K562 (cell line): Measurements from ENCODE around the gene MBD3L4. TPM values are rescaled to one million over a fixed set of nuclear protein-coding genes. Genes with fewer than 3 reads are reported as not detected.

Source experiments
- ATAC-seq: fragments of 200-7000 bp; cut with Tn5 transposase; 3 replicates; pipeline ENCODE4 v1.9.1; 2020; ENCODE audit warnings: moderate library complexity
- BruUV-seq: library from RNA; stranded (reverse); fragments of 400-500 nt; replicated peaks from 2 replicates; lab custom pipeline; 2021; lab: Mats Ljungman, UMichigan
- CTCF ChIA-PET: fragments of 300-600 bp; formaldehyde crosslinking; extraction: SDS; loops from one replicate; lab custom pipeline; 2021; ENCODE audit warnings: low intra/inter-chr PET ratio; lab: Yijun Ruan, JAX
- POLR2A ChIA-PET: fragments of 300-600, 350-650 bp; sonication (Branson Sonifier 250); formaldehyde crosslinking; extraction: SDS; loops from one replicate; lab custom pipeline; 2021; ENCODE audit warnings: antibody characterized with exemption, inconsistent platforms; lab: Yijun Ruan, JAX
- DNase-seq, 4 experiments: peaks; one replicate each; pipeline versions ENCODE4 v3.0.0 to v3.0.0-alpha.2; 2011 to 2018; ENCODE audit warnings: low spot score in 3 of 4, mixed read lengths in 3 of 4; ENCODE audit errors: extremely low read depth in 1 of 4
- FAIRE-seq: peaks from 2 replicates; lab custom pipeline; 2011; peaks lifted over from hg19 to GRCh38; lab: Jason Lieb, UNC
- H2AFZ ChIP-seq: 2 replicates; pipeline ENCODE4 v1.6.0; 2011; ENCODE audit warnings: low read depth, low read length, control low read depth, inconsistent platforms
- H3K27ac ChIP-seq: fragments of 200-600 bp; 3 replicates; pipeline ENCODE4 v1.8.0; 2011; ENCODE audit warnings: low read depth, mild to moderate bottlenecking, control low read depth, inconsistent platforms, low read length, moderate library complexity, mixed read lengths; ENCODE audit errors: extremely low read depth
- H3K27me3 ChIP-seq, 2 experiments: fragments of 300-600 bp in 1 of 2; 2 replicates in 1 of 2; 3 replicates in 1 of 2; pipeline versions ENCODE4 v1.6.0 to v1.8.0; 2011; ENCODE audit warnings: inconsistent platforms in 2 of 2, low read length in 2 of 2, mild to moderate bottlenecking in 1 of 2, mixed read lengths in 1 of 2, moderate library complexity in 1 of 2; ENCODE audit not compliant: control insufficient read depth in 2 of 2, insufficient read depth in 2 of 2
- H3K36me3 ChIP-seq: fragments of 300-600 bp; 3 replicates; pipeline ENCODE4 v1.8.0; 2011; ENCODE audit warnings: mild to moderate bottlenecking, low read length, inconsistent platforms; ENCODE audit not compliant: control insufficient read depth, insufficient read depth
- H3K4me1 ChIP-seq, 2 experiments: fragments of 200-600 bp in 1 of 2; replicated peaks in 1 of 2; 2 replicates in 1 of 2; 3 replicates in 1 of 2; pipeline versions ENCODE4 v1.5.1 to v1.8.0; 2011; ENCODE audit warnings: inconsistent platforms in 2 of 2, low read length in 2 of 2, mild to moderate bottlenecking in 1 of 2, mixed read lengths in 1 of 2, moderate library complexity in 1 of 2; ENCODE audit not compliant: control insufficient read depth in 2 of 2, insufficient read depth in 2 of 2
- H3K4me2 ChIP-seq: 2 replicates; pipeline ENCODE4 v1.6.1; 2011; ENCODE audit warnings: low read length, control low read depth, inconsistent platforms, mixed read lengths; ENCODE audit not compliant: insufficient read depth
- H3K4me3 ChIP-seq: fragments of 200-600 bp; sonication (generic), shearing (Covaris generic); 2 replicates; pipeline ENCODE4 v1.5.1; 2016; ENCODE audit warnings: control low read depth, inconsistent platforms
- H3K79me2 ChIP-seq: fragments of 200-600 bp; 3 replicates; pipeline ENCODE4 v1.8.0; 2011; ENCODE audit warnings: low read length, inconsistent platforms; ENCODE audit not compliant: control insufficient read depth, insufficient read depth
- H3K9ac ChIP-seq, 2 experiments: 2 replicates each; pipeline versions ENCODE4 v1.6.0 to v1.6.1; 2011; ENCODE audit warnings: low read depth in 2 of 2, low read length in 2 of 2, control low read depth in 1 of 2, inconsistent platforms in 1 of 2, mild to moderate bottlenecking in 1 of 2, mixed read lengths in 1 of 2; ENCODE audit not compliant: insufficient read depth in 1 of 2
- H3K9me1 ChIP-seq: one replicate; pipeline ENCODE4 v1.6.0; 2011; ENCODE audit warnings: inconsistent platforms, mild to moderate bottlenecking, low read length, moderate library complexity; ENCODE audit not compliant: control insufficient read depth, insufficient read depth
- H3K9me3 ChIP-seq: replicated peaks from 2 replicates; pipeline ENCODE4 v1.5.1; 2011; ENCODE audit warnings: low read depth, low read length, inconsistent platforms; ENCODE audit not compliant: control insufficient read depth, insufficient read depth
- H4K20me1 ChIP-seq: replicated peaks from 2 replicates; pipeline ENCODE4 v1.6.1; 2011; ENCODE audit warnings: low read length, inconsistent platforms, mixed read lengths; ENCODE audit not compliant: control insufficient read depth, insufficient read depth
- CLOCK ChIP-seq: fragments of 250-450 bp; sonication (Bioruptor Pico); IDR thresholded peaks from 2 replicates; pipeline ENCODE4 v1.4.0; 2020; ENCODE audit warnings: mild to moderate bottlenecking, moderate library complexity, borderline replicate concordance
- CXXC5 ChIP-seq: fragments of 250-450 bp; sonication (Bioruptor Pico); IDR thresholded peaks from 2 replicates; pipeline ENCODE4 v1.8.0; 2022; ENCODE audit warnings: inconsistent platforms, mild to moderate bottlenecking, moderate library complexity
- DACH1 ChIP-seq: fragments of 450-650 bp; IDR thresholded peaks from 2 replicates; pipeline ENCODE4 v1.6.1; 2018; ENCODE audit not compliant: partially characterized antibody
- E2F1 ChIP-seq: sonication (generic); formaldehyde crosslinking; IDR thresholded peaks from 2 replicates; pipeline ENCODE4 v1.8.1; 2023; ENCODE audit warnings: mild to moderate bottlenecking, missing genetic modification reagents, moderate library complexity
- ESRRA ChIP-seq: fragments of 450-650 bp; IDR thresholded peaks from 2 replicates; pipeline ENCODE4 v1.6.1; 2014; ENCODE audit warnings: low read depth, mild to moderate bottlenecking, moderate library complexity, borderline replicate concordance
- FOXP1 ChIP-seq: sonication (generic); formaldehyde crosslinking; IDR thresholded peaks from 2 replicates; pipeline ENCODE4 v1.8.0; 2022; ENCODE audit warnings: mild to moderate bottlenecking, missing genetic modification reagents
- NONO ChIP-seq, 2 experiments: fragments of 200-400 bp in 1 of 2; fragments of 450-650 bp in 1 of 2; formaldehyde crosslinking in 1 of 2; IDR thresholded peaks; 2 replicates each; pipeline ENCODE4 v1.6.1; 2017; ENCODE audit warnings: low read depth in 2 of 2, mild to moderate bottlenecking in 2 of 2, moderate library complexity in 2 of 2, low read length in 1 of 2
- PCBP1 ChIP-seq: fragments of 200-400 bp; formaldehyde crosslinking; IDR thresholded peaks from 2 replicates; pipeline ENCODE4 v1.6.1; 2018; ENCODE audit warnings: mild to moderate bottlenecking, low read depth, low read length; ENCODE audit not compliant: poor library complexity, severe bottlenecking
- PYGO2 ChIP-seq: fragments of 450-650 bp; IDR thresholded peaks from 2 replicates; pipeline ENCODE4 v1.6.1; 2016; ENCODE audit warnings: mild to moderate bottlenecking, missing genetic modification characterization, moderate library complexity, missing compliant biosample characterization
- ZBTB5 ChIP-seq: fragments of 450-650 bp; IDR thresholded peaks from 2 replicates; pipeline ENCODE4 v1.6.1; 2017; ENCODE audit warnings: antibody characterized with exemption
- ZHX1 ChIP-seq: fragments of 150-350 bp; conservative IDR thresholded peaks from 2 replicates; pipeline ENCODE4 v1.6.1; 2014; ENCODE audit warnings: low read length
- ZNF224 ChIP-seq: sonication (generic); formaldehyde crosslinking; IDR thresholded peaks from 2 replicates; pipeline ENCODE4 v1.8.0; 2022; ENCODE audit warnings: mild to moderate bottlenecking, missing genetic modification reagents
- WGBS: fragments of 100-300 bp; shearing (Covaris generic); methylation state at CpG from one replicate; pipeline ENCODE4 v1.1.6; 2016; ENCODE audit warnings: low coverage, mixed read lengths; ENCODE audit not compliant: insufficient coverage; ENCODE audit errors: missing lambda C conversion rate; 5-methylcytosine and 5-hydroxymethylcytosine counted together
- in situ Hi-C: fragments of 300-500 bp; cut with MboI; formaldehyde crosslinking; loops from 4 replicates; pipeline ENCODE4 v1.15.0; 2018; ENCODE audit warnings: inconsistent platforms, mixed read lengths
- intact Hi-C: fragments of 100-400 bp; cut with micrococcal nuclease; formaldehyde crosslinking; loops from 2 replicates; pipeline ENCODE4 v1.14.2; 2022
- polyA plus RNA-seq, 8 experiments: library from polyadenylated mRNA; depleted of rRNA in 4 of 8; stranded (reverse) in 5 of 8; unstranded in 3 of 8; fragments of >200 nt; fragmentation: Nextera tagmentation in 2 of 8; fragmentation: Illumina TruSeq in 1 of 8; extraction: Ambion mirVana in 2 of 8; extraction: Trizol in 1 of 8; gene quantifications; 2 replicates each; pipeline versions ENCODE4 v1.2.1 to v1.2.3, GENCODE V29; 2011 to 2014; ENCODE audit warnings: inconsistent platforms in 1 of 8, missing spikeins in 1 of 8
- total RNA-seq, 7 experiments: library from RNA; depleted of rRNA in 6 of 7; stranded (reverse); fragments of >200 nt in 6 of 7; fragmentation: Illumina TruSeq in 2 of 7; extraction: Trizol in 2 of 7; gene quantifications; 2 replicates each; pipeline versions ENCODE4 v1.2.1 to v1.2.3, GENCODE V29; 2011 to 2021; ENCODE audit warnings: low replicate concordance in 1 of 7

MBD3L4 gene
- total and polyA plus RNA-seq, 9 of the 15 experiments (the other 6 are each of a cell fraction or from before 2014, with no cell fraction given) = not detected

GRCh38 chr19:7018828-7019227 lies 21.2 kb downstream of the MBD3L4 start:
- Histone ChIP-seq H3K27me3 (peaks cover 0 to 7% of the 10 kb centered on the region in 2 experiments; a peak in 2 of 5 replicates), H3K79me2 (no peaks in the 10 kb centered on the region), H3K4me2 (no peak overlapping the region), H3K27ac (no peak overlapping the region), H3K9me3 (no peaks in the 10 kb centered on the region), H3K4me3 (no peak overlapping the region), H3K9ac (no peak overlapping the region), H3K4me1 (no peaks in the 10 kb centered on the region), H3K36me3 (no peaks in the 10 kb centered on the region), H4K20me1 (no peaks in the 10 kb centered on the region), H2AFZ (no peak overlapping the region), H3K9me1 (no peaks in the 10 kb centered on the region)
- TF ChIP-seq FOXP1 (CRISPR knock-in tag) = no peak
- no peak for TF ChIP-seq PYGO2 (tag)
- TF ChIP-seq PCBP1 = no peak
- TF ChIP-seq ZBTB5 = no peak
- TF ChIP-seq CXXC5 (CRISPR knock-in tag) = no peak
- TF ChIP-seq ESRRA = no peak
- TF ChIP-seq ZNF224 (CRISPR knock-in tag) = no peak
- no peak for TF ChIP-seq ZHX1
- TF ChIP-seq E2F1 = no peak
- no peak for TF ChIP-seq CLOCK
- no peak for TF ChIP-seq NONO (IDR thresholded peaks at IDR 0.05; ENCODE audit: low read depth in 2 of 2, low read length in 1 of 2)
- TF ChIP-seq DACH1 = no peak
- no peak for FAIRE-seq
- intact Hi-C loops = no loop called here
- in situ Hi-C loops = no loop called here
- BruUV-seq = no TSS peak
- DNase-seq = no peak
- ChIA-PET POLR2A (no interaction called here), CTCF (no interaction called here)
- 3% methylated on average over 6 of the region's 6 CpGs for WGBS
- no peak for ATAC-seq
